Stimulated activated CD4-positive, alpha-beta T cell treated with anti-CD3 and anti-CD28 coated beads, Interleukin-15, amount 100 ng/mL, for 24 hours (primary cell): ENCODE data around the gene IDH3A.

ENCODE experiments used
- DNase-seq: peaks from one replicate; pipeline ENCODE4 v3.0.0-alpha.2; 2020

The IDH3A gene

DNA sequence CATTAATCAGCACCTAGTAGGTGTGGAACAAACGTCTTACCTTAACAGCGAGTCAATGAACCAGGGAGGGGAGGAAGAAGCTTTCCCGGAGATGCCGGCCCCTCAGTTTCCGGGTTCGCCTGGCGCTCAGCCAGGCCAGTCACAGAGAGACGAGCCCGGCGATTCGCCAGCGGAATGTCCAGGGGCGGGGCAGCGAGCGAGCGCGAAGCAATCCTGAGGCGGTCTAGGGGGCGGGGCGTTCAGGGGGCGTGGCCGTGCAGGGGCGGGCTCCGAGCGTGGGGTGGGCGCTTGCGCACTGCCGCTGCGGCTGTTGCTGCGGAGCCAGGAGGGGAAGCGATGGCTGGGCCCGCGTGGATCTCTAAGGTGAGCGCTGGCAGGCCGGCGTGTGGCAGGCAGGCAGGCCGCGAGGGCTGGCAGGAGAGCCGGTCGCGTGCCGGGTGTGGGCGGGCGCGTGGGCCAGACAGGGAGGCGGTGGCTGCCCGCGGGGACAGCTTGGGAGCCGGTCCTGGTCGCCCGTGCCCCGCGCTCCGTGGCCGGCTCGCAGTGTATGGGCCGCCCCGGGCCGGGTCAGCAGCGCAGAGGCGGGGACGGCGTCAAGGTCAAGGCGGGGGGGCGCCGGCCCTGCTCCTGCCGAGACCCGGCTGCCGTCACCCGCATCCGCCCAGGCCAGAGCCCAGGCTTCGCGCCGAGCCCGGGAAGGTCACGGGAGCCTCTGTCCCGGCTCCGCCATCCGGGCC, at the start of gene IDH3A:
TSS of gene IDH3A (plus strand) at position 295 of the 737 bp plus-strand sequence. CDS start at position 337, 42 bp downstream.
- peak; percentile 100 for DNase-seq

DNA sequence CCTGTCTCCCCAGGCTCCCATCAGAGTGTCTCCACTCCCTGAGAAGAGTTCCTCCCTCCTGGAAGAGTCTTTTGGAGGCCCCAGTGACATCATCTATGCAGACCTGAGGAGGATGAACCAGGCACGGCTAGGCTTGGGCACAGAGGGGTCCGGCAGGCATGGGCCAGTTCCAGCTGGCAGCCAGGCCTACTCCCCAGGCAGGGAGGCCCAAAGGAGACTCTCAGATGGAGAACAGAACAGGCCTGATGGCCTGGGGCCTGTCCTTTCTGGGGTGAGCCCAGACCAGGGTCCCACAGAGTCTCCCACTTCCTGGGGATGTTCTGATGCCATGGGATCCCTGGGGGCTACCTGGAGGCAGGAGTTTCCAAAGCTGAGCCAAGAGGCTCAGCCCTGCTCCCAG, 48.3 kb upstream of the IDH3A start:
- no peak for DNase-seq

- DNase-seq = no peak
Measured at GRCh38 chr15:78101423-78102105, 47.6 kb upstream of the IDH3A start.

DNA sequence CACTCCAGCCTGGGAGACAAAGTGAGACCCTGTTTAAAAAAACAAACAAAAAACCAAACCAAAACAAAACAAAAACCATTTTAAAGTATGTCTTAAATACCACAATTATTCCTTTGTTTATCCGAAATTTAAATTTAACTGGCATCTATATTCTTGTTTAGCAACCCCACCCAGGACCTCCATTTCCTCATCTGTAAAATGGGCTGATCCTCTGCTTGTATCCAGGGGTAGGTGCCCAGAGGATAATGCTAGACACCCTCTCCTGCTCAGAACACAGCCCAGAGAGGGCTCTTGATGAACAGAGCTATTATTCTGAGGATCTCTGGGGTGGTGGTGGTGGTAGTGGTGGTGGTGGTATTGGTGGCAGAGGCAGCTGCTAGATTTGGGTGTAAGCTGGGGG, 47.0 kb upstream of the IDH3A start:
- no peak for DNase-seq

DNA sequence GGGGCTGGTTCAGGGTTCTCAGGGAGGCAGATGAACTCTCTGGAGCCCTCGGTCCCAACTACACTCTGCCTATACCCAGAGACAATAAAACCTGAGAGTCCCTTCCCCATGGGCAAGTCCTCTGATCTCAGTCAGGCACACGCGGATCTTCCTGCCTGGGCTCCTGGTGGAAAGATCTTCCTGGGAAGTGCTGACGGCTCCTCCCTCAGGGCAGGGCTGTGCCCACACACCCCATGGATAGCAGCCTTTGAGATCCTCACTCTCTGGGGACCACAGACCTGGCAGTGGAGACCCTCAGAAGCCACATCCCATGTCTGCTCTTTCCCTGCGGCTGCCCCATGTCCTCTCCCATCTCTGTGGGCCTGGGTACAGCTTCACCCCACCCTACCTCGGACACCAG, 46.4 kb upstream of the IDH3A start:
- no peak for DNase-seq

DNA sequence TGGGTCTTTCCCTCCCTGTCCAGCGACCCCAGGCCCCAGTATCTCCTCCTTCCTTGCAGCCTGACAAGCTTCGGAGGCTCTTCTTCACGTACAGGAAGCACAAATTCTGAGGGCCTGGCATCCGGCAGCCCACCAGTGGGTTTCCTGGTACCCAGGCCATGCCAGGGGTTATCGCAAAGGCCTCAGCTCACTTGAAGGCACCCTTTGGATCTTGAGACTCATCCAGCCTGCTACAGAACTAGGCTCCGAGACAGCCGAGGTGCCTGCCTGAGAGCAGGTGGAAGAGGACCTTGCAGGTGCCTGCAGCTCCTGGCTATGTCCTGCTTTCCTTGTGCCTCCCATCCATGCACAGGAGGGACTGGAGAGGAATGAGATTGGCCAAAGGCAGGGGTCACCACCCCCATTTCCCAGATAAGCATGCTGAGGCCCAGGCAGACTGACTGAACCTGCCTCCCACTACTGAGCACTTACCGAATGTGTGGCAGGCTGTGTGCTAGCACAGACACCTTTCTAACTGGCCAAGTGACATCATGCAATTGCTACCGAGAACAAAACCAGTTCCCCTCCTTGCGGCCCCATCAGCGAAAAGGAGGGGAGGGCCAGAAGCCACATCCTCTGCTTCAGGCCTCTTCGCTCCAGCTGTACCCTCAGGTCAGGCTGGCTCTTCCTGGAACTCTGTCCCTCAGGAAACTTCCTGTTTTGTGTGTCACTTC, 45.6 kb upstream of the IDH3A start:
- peak; percentile 72 for DNase-seq

DNA sequence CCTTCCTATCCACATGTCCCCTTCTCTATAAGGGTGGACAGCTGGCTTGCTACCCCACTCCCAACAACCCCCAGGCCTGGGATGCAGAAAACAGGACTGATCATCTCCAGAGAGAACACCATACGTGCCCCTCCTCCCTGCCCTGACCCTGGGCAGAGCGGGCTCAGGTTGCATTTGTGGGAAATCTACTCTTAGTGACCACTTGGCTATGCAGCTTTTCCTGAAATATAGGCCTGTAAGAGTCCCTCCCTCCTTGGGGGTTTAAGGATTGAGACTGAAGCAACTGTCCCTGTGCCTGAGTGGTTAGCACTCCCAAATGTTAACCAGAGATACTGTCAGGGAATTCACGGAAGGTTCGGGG, 45.1 kb upstream of the IDH3A start:
- DNase-seq = no peak

- no peak for DNase-seq
Measured at GRCh38 chr15:78104566-78105475, 44.3 kb upstream of the IDH3A start.

- DNase-seq = no peak
Measured at GRCh38 chr15:78105476-78106241, 43.5 kb upstream of the IDH3A start.

- no peak for DNase-seq
Measured at GRCh38 chr15:78107471-78107870, 41.7 kb upstream of the IDH3A start.

- peak; percentile 89 for DNase-seq
Measured at GRCh38 chr15:78108300-78109084, 40.7 kb upstream of the IDH3A start.

- no peak for DNase-seq
Measured at GRCh38 chr15:78109156-78109555, 40.0 kb upstream of the IDH3A start.

- DNase-seq = no peak
Measured at GRCh38 chr15:78110096-78110495, 39.1 kb upstream of the IDH3A start.

GRCh38 chr15:78110916-78111475, 38.2 kb upstream of the IDH3A start:
- no peak for DNase-seq

- no peak for DNase-seq
Measured at GRCh38 chr15:78111788-78112187, 37.4 kb upstream of the IDH3A start.

GRCh38 chr15:78112551-78112950, 36.6 kb upstream of the IDH3A start:
- DNase-seq = no peak

- no peak for DNase-seq
Measured at GRCh38 chr15:78120523-78120922, 28.6 kb upstream of the IDH3A start.

- no peak for DNase-seq
Measured at GRCh38 chr15:78125267-78125666, 23.9 kb upstream of the IDH3A start.

GRCh38 chr15:78127882-78128281, 21.3 kb upstream of the IDH3A start:
- no peak for DNase-seq

GRCh38 chr15:78129077-78129750, 19.9 kb upstream of the IDH3A start:
- no peak for DNase-seq
